ENCODE data around the gene PCDH12.

- TF ChIP-seq CTCF (IDR thresholded peaks at IDR 0.05; ENCODE audit: low read length): no peak
- no peak for TF ChIP-seq EZH2 (optimal IDR thresholded peaks at IDR 0.05; ENCODE audit: low read depth, low read length)
These were observed 24.6 kb upstream of the PCDH12 start for GRCh38 chr5:141982626-141983025.

Data from MM.1S (cell line).